Activated naive CD8-positive, alpha-beta T cell treated with anti-CD3 and anti-CD28 coated beads, Interleukin-2, amount 50 U/mL, for 16 hours (primary cell): ENCODE measurements around the gene DHDH.
"Not testable (repeated sequence)": the region's sequence is repeated elsewhere in the genome, so short reads cannot be mapped to it uniquely, and the experiment has no call there.

Experiments
- DNase-seq: peaks from one replicate; pipeline ENCODE4 v3.0.0-alpha.2; 2020; ENCODE audit warnings: low read depth, low spot score

The DHDH gene

GRCh38 chr19:48915757-48916156 is 17.7 kb upstream of the DHDH start:
- no peak for DNase-seq

- no peak for DNase-seq
These were observed 15.4 kb upstream of the DHDH start for GRCh38 chr19:48918071-48918470.

- DNase-seq: no peak
These were observed 14.7 kb upstream of the DHDH start for GRCh38 chr19:48918801-48919247.

DNA sequence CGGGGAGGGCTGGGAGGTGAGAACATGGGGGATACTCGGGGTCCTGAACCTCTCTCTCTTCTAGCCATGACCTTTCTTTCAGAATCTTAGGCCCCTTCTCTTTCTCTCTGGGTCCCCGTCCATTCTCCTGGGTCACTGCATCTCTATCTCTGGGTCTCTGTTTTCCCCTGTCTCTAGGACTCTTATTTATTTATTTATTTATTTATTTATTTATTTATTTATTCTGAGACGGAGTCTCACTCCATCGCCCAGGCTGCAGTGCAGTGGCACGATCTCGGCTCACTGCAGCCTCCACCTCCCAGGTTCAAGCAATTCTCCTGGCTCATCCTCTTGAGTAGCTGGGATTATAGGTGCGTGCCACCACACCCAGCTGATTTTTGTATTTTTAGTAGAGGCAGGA is 14.2 kb upstream of the DHDH start:
- DNase-seq: not testable (repeated sequence)

DNA sequence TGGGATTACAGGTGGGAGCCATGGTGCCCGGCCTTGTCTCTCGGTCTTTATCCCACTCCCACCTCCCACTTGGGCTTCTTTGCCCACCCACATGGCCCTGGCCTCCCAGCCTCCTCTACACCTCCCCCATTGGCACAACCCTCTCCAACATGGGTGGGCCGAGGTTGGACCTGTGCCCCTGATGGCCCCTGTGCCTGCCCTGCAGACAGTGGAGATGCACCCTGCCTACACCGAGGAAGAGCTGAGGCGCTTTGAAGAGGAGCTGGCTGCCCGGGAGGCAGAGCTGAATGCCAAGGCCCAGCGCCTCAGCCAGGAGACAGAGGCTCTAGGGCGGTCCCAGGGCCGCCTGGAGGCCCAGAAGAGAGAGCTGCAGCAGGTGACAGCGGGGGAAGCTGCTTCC is 12.6 kb upstream of the DHDH start:
- no peak for DNase-seq

DNA sequence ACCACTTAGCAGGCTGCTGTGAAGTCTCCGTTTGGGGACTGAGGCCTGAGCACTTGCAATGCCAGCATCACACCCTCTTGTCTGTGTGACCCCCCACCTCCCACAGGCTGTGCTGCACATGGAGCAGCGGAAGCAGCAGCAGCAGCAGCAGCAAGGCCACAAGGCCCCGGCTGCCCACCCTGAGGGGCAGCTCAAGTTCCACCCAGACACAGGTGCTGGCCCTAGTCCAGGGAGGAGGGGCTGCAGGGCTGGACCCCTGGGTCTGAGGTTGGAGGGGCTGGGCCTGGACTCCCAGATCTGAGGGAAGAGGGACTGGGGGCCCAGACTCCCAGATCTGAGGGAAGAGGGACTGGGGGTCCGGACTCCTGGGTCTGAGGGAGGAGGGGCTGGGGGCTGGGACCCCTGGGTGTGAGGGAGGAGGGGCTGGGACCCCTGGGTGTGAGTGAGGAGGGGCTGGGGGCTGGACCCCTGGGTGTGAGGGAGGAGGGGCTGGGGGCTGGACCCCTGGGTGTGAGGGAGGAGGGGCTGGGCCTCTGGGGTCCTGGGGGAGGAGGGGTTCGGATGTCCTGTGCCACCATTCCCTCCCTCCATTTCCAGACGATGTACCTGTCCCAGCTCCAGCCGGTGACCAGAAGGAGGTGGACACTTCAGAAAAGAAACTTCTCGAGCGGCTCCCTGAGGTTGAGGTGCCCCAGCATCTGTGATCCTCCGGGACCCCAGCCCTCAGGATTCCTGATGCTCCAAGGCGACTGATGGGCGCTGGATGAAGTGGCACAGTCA is 11.6 kb upstream of the DHDH start:
- no peak for DNase-seq

- DNase-seq: no peak
These were observed 10.7 kb upstream of the DHDH start for GRCh38 chr19:48922548-48923490.

DNA sequence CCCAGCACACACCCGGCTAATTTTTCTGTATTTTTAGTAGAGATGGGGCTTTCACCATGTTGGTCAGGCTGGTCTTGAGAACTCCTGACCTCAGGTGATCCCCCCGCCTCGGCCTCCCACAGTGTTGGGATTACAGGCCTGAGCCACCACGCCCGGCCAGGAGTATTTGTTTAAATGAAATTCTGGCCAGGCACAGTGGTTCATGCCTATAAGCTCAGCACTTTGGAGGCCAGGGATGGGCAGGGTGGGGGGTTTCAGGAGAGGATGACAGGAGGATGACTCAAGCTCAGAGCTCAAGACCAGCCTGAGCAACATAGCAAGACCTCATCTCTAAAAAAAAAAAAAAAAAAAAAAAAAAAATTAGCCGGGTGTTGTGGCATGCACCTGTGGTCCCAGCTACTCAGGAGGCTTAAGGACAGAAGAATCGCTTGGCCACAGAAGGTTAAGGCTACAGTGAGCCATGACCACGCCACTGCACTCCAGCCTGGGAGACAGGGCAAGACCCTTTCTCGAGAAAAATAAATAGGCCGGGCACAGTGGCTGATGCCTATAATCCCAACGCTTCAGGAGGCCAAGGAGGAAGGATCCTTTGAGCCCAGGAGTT is 8.2 kb upstream of the DHDH start:
- no peak for DNase-seq

DNA sequence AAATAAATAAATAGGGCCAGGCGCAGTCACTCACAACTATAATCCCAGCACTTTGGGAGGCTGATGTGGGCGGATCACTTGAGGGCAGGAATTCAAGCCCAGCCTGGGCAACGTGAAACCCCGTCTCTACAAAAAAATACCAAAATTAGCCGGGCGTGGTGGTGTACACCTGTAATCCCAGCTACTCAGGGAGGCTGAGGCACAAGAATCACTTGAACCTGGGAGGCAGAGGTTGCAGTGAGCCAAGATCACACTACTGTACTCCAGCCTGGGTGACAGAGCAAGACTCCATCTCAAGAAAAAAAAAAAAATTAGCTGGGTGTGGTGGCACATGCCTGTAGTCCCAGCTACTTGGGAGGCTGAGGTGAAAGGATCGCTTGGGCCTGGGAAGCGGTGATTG is 7.6 kb upstream of the DHDH start:
- not testable (repeated sequence) for DNase-seq

GRCh38 chr19:48926909-48927308 is 6.6 kb upstream of the DHDH start:
- DNase-seq: no peak

DNA sequence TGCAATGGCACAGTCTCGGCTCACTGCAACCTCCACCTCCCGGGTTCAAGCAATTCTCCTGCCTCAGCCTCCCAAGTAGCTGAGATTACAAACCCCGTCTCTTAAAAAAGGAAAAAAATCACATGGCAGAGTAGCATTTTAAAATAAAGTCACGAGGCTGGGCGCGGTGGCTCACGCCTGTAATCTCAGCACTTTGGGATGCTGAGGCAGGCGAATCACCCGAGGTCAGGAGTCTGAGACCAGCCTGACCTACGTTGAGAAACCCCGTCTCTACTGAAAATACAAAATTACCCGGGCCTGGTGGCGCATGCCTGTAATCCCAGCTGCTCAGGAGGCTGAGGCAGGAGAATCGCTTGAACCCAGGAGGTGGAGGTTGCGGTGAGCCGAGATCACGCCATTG is 5.8 kb upstream of the DHDH start:
- DNase-seq: not testable (repeated sequence)

GRCh38 chr19:48928164-48929025 is 5.1 kb upstream of the DHDH start:
- no peak for DNase-seq

- DNase-seq: no peak
These were observed 1.3 kb downstream of the DHDH start for GRCh38 chr19:48934837-48935236.

DNA sequence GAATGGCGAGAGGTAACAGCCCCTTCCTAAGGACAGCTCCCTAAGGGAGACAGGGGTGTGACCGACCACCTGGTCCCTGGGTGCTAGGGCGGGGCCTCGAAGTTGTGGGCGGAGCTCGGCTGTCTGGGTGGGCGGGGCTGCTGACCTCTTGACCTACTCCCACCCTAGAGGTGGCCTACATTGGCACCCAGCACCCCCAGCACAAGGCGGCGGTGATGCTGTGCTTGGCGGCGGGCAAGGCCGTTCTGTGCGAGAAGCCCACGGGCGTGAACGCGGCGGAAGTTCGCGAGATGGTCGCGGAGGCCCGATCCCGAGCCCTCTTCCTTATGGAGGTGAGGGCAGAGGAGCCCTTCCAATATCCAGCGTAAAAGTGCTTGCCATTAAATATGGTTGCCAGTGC is 2.4 kb downstream of the DHDH start:
- DNase-seq: no peak

- no peak for DNase-seq
These were observed 4.8 kb downstream of the DHDH start for GRCh38 chr19:48938256-48938655.

DNA sequence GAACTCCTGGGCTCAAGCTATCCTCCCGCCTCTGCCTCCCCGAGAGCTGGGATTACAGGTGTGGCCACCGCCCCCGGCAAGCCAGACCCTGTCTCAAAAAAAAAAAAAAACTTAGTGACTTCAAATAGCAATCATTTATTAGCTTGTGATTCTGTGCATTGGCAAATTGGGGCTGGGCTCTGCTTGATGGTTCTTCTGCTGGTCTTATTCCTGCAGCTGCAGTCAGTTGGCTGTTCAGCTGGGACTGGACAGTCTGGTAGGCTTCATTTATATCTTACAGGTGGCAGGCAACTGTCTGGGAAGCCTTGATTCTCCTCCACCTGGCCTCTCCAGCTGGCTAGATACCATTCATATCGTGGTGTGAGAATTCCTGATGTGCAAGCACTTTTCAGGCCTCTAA is 7.4 kb downstream of the DHDH start:
- DNase-seq: no peak

GRCh38 chr19:48943081-48943480 is 9.6 kb downstream of the DHDH start:
- DNase-seq: no peak

- DNase-seq: no peak
These were observed 11.9 kb downstream of the DHDH start for GRCh38 chr19:48945415-48945814.

DNA sequence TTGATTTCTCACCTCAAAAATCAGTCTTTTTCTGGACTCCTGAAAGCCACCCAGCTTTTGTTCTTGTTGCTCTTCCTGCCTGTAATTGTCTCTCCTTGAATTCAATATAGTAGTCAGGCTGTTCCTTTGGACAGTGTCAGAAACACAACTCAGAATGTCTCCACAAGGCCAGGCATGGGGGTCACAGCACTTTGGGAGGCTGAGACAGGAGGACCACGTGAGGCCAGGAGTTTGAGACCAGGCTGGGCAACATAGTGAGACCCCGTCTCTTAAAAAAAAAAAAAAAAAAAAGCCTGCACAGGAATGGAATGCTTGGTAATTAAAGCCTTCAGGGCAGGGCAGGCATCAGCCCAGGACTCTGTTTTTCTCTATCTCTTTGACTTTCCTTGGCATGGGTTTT is 12.3 kb downstream of the DHDH start:
- no peak for DNase-seq

- DNase-seq: no peak
These were observed 13.2 kb downstream of the DHDH start for GRCh38 chr19:48946463-48947257.

GRCh38 chr19:48947258-48947542 is 13.7 kb downstream of the DHDH start:
- DNase-seq: no peak
